Middle frontal gyrus (tissue), 1 donor: ENCODE results near the gene PAX8.

Source experiments
- DNase-seq: peaks from one replicate; pipeline ENCODE4 v3.0.0-alpha.2; 2015; ENCODE audit warnings: low spot score; ENCODE audit errors: extremely low spot score

The PAX8 gene

GRCh38 chr2:113169586-113169985 lies 109.1 kb downstream of the PAX8 start:
- no peak for DNase-seq

GRCh38 chr2:113169002-113169530 lies 109.7 kb downstream of the PAX8 start:
- no peak for DNase-seq

GRCh38 chr2:113167962-113168340 lies 110.8 kb downstream of the PAX8 start:
- DNase-seq, result no peak

- DNase-seq, result no peak
These were observed 111.4 kb downstream of the PAX8 start for GRCh38 chr2:113167115-113167932.

GRCh38 chr2:113166187-113166645 lies 112.5 kb downstream of the PAX8 start:
- no peak for DNase-seq
